ENCODE measurements around the gene HAPLN3.
A peak's percentile ranks its signal among the peaks of the same experiment; 100 is the strongest.

HAPLN3 gene

GRCh38 chr15:88891540-88892254 is 3.6 kb downstream of the HAPLN3 start:
- Mint-ChIP-seq H3K9me3 (ENCODE audit: low read depth) (no peaks in the 10 kb centered on the region), H3K27me3 (no peaks in the 10 kb centered on the region), H3K27ac (peak overlapping the region; percentile 28), H3K4me1 (ENCODE audit: low read depth) (peaks cover 30% of the 10 kb centered on the region), H3K36me3 (peaks cover 3% of the 10 kb centered on the region), H3K4me3 (no peak overlapping the region)

GRCh38 chr15:88890495-88890894 is 4.8 kb downstream of the HAPLN3 start:
- Mint-ChIP-seq H3K4me1 (ENCODE audit: low read depth) (peaks cover 22% of the 10 kb centered on the region), H3K9me3 (ENCODE audit: low read depth) (no peaks in the 10 kb centered on the region), H3K27ac (no peak overlapping the region), H3K4me3 (no peak overlapping the region), H3K36me3 (peaks cover 3% of the 10 kb centered on the region), H3K27me3 (no peaks in the 10 kb centered on the region)

GRCh38 chr15:88888719-88889118 is 6.6 kb downstream of the HAPLN3 start:
- Mint-ChIP-seq H3K9me3 (ENCODE audit: low read depth) (no peaks in the 10 kb centered on the region), H3K4me1 (ENCODE audit: low read depth) (peaks cover 17% of the 10 kb centered on the region), H3K27ac (no peak overlapping the region), H3K4me3 (no peak overlapping the region), H3K36me3 (peaks cover 7% of the 10 kb centered on the region), H3K27me3 (no peaks in the 10 kb centered on the region)

- Mint-ChIP-seq H3K9me3 (ENCODE audit: low read depth) (no peaks in the 10 kb centered on the region), H3K27ac (no peak overlapping the region), H3K4me1 (ENCODE audit: low read depth) (peaks cover 15% of the 10 kb centered on the region), H3K4me3 (no peak overlapping the region), H3K27me3 (no peaks in the 10 kb centered on the region), H3K36me3 (peaks cover 9% of the 10 kb centered on the region)
Measured at GRCh38 chr15:88887068-88887580, 8.2 kb downstream of the HAPLN3 start.

GRCh38 chr15:88882785-88883184 is 12.6 kb downstream of the HAPLN3 start:
- no peak overlapping the region for H3K4me3 Mint-ChIP-seq
- H3K27ac Mint-ChIP-seq = no peak overlapping the region
- H3K36me3 Mint-ChIP-seq = peaks cover 13% of the 10 kb centered on the region
- peaks cover 5% of the 10 kb centered on the region for H3K4me1 Mint-ChIP-seq (ENCODE audit: low read depth)
- H3K27me3 Mint-ChIP-seq = no peaks in the 10 kb centered on the region
- no peaks in the 10 kb centered on the region for H3K9me3 Mint-ChIP-seq (ENCODE audit: low read depth)

GRCh38 chr15:88881775-88882174 is 13.6 kb downstream of the HAPLN3 start:
- peaks cover 13% of the 10 kb centered on the region for H3K36me3 Mint-ChIP-seq
- no peak overlapping the region for H3K4me3 Mint-ChIP-seq
- no peaks in the 10 kb centered on the region for H3K9me3 Mint-ChIP-seq (ENCODE audit: low read depth)
- H3K4me1 Mint-ChIP-seq (ENCODE audit: low read depth) = peaks cover 5% of the 10 kb centered on the region
- H3K27me3 Mint-ChIP-seq = no peaks in the 10 kb centered on the region
- H3K27ac Mint-ChIP-seq = no peak overlapping the region

GRCh38 chr15:88880944-88881740 is 14.2 kb downstream of the HAPLN3 start:
- Mint-ChIP-seq H3K4me1 (ENCODE audit: low read depth) (peaks cover 5% of the 10 kb centered on the region), H3K4me3 (no peak overlapping the region), H3K36me3 (peaks cover 18% of the 10 kb centered on the region), H3K27me3 (no peaks in the 10 kb centered on the region), H3K27ac (no peak overlapping the region), H3K9me3 (ENCODE audit: low read depth) (no peaks in the 10 kb centered on the region)

- Mint-ChIP-seq H3K4me3 (no peak overlapping the region), H3K36me3 (peaks cover 17% of the 10 kb centered on the region), H3K27ac (no peak overlapping the region), H3K4me1 (ENCODE audit: low read depth) (peaks cover 2% of the 10 kb centered on the region), H3K27me3 (no peaks in the 10 kb centered on the region), H3K9me3 (ENCODE audit: low read depth) (no peaks in the 10 kb centered on the region)
Measured at GRCh38 chr15:88878720-88879184, 16.6 kb downstream of the HAPLN3 start.

GRCh38 chr15:88877906-88878305 is 17.4 kb downstream of the HAPLN3 start:
- H3K27me3 Mint-ChIP-seq = no peaks in the 10 kb centered on the region
- no peak overlapping the region for H3K4me3 Mint-ChIP-seq
- peaks cover 15% of the 10 kb centered on the region for H3K36me3 Mint-ChIP-seq
- no peaks in the 10 kb centered on the region for H3K9me3 Mint-ChIP-seq (ENCODE audit: low read depth)
- H3K27ac Mint-ChIP-seq = no peak overlapping the region
- peaks cover 2% of the 10 kb centered on the region for H3K4me1 Mint-ChIP-seq (ENCODE audit: low read depth)

GRCh38 chr15:88877415-88877814 is 17.9 kb downstream of the HAPLN3 start:
- Mint-ChIP-seq H3K27ac (no peak overlapping the region), H3K9me3 (ENCODE audit: low read depth) (no peaks in the 10 kb centered on the region), H3K4me3 (no peak overlapping the region), H3K36me3 (peaks cover 15% of the 10 kb centered on the region), H3K27me3 (no peaks in the 10 kb centered on the region), H3K4me1 (ENCODE audit: low read depth) (peaks cover 2% of the 10 kb centered on the region)

GRCh38 chr15:88876573-88876972 is 18.8 kb downstream of the HAPLN3 start:
- no peak overlapping the region for H3K27ac Mint-ChIP-seq
- H3K9me3 Mint-ChIP-seq (ENCODE audit: low read depth) = no peaks in the 10 kb centered on the region
- H3K4me1 Mint-ChIP-seq (ENCODE audit: low read depth) = no peaks in the 10 kb centered on the region
- no peaks in the 10 kb centered on the region for H3K27me3 Mint-ChIP-seq
- H3K4me3 Mint-ChIP-seq = no peak overlapping the region
- peaks cover 15% of the 10 kb centered on the region for H3K36me3 Mint-ChIP-seq

- Mint-ChIP-seq H3K27me3 (no peaks in the 10 kb centered on the region), H3K4me1 (ENCODE audit: low read depth) (no peaks in the 10 kb centered on the region), H3K4me3 (no peak overlapping the region), H3K9me3 (ENCODE audit: low read depth) (no peaks in the 10 kb centered on the region), H3K36me3 (peaks cover 10% of the 10 kb centered on the region), H3K27ac (no peak overlapping the region)
Measured at GRCh38 chr15:88874684-88875083, 20.7 kb downstream of the HAPLN3 start.

- no peaks in the 10 kb centered on the region for H3K27me3 Mint-ChIP-seq
- H3K9me3 Mint-ChIP-seq (ENCODE audit: low read depth) = no peaks in the 10 kb centered on the region
- H3K27ac Mint-ChIP-seq = no peak overlapping the region
- no peak overlapping the region for H3K4me3 Mint-ChIP-seq
- no peaks in the 10 kb centered on the region for H3K4me1 Mint-ChIP-seq (ENCODE audit: low read depth)
- peaks cover 10% of the 10 kb centered on the region for H3K36me3 Mint-ChIP-seq
Measured at GRCh38 chr15:88874275-88874674, 21.1 kb downstream of the HAPLN3 start.

- H3K9me3 Mint-ChIP-seq (ENCODE audit: low read depth) = no peaks in the 10 kb centered on the region
- no peak overlapping the region for H3K4me3 Mint-ChIP-seq
- no peak overlapping the region for H3K27ac Mint-ChIP-seq
- H3K4me1 Mint-ChIP-seq (ENCODE audit: low read depth) = no peaks in the 10 kb centered on the region
- no peaks in the 10 kb centered on the region for H3K27me3 Mint-ChIP-seq
- H3K36me3 Mint-ChIP-seq = peaks cover 10% of the 10 kb centered on the region
Measured at GRCh38 chr15:88873786-88874185, 21.6 kb downstream of the HAPLN3 start.

- H3K36me3 Mint-ChIP-seq = peaks cover 12% of the 10 kb centered on the region
- H3K4me3 Mint-ChIP-seq = no peak overlapping the region
- H3K27me3 Mint-ChIP-seq = no peaks in the 10 kb centered on the region
- H3K27ac Mint-ChIP-seq = no peak overlapping the region
- H3K9me3 Mint-ChIP-seq (ENCODE audit: low read depth) = no peaks in the 10 kb centered on the region
- no peaks in the 10 kb centered on the region for H3K4me1 Mint-ChIP-seq (ENCODE audit: low read depth)
Measured at GRCh38 chr15:88872706-88873105, 22.6 kb downstream of the HAPLN3 start.
